Liver (tissue), 9 donors: Measurements from ENCODE around the gene TCF21. TPM values are rescaled to one million over a fixed set of nuclear protein-coding genes. Genes with fewer than 3 reads are reported as not detected.

Experiments used
- DNase-seq: peaks from one replicate; pipeline ENCODE4 v3.0.0-alpha.2; 2017; ENCODE audit warnings: low spot score
- H3K27ac ChIP-seq, 2 donors: one replicate each; pipeline ENCODE4 v1.7.0; 2013; ENCODE audit warnings: inconsistent platforms in 2 of 2, low read length in 2 of 2, control low read depth in 1 of 2, low read depth in 1 of 2, mild to moderate bottlenecking in 1 of 2
- H3K27me3 ChIP-seq, 4 donors: one replicate each; pipeline versions ENCODE4 v1.6.1 to v1.7.0; 2013; ENCODE audit warnings: low read length in 3 of 4, inconsistent platforms in 1 of 4, mild to moderate bottlenecking in 1 of 4, moderate library complexity in 1 of 4; ENCODE audit not compliant: control insufficient read depth in 4 of 4, insufficient read depth in 4 of 4
- H3K36me3 ChIP-seq, 4 donors: one replicate each; pipeline versions ENCODE4 v1.6.1 to v1.7.0; 2013; ENCODE audit warnings: low read length in 3 of 4, mild to moderate bottlenecking in 3 of 4, low read depth in 1 of 4, moderate library complexity in 1 of 4; ENCODE audit not compliant: control insufficient read depth in 4 of 4, insufficient read depth in 3 of 4
- H3K4me1 ChIP-seq, 4 donors: one replicate each; pipeline versions ENCODE4 v1.6.1 to v1.7.0; 2013; ENCODE audit warnings: low read length in 3 of 4, mild to moderate bottlenecking in 3 of 4, moderate library complexity in 1 of 4; ENCODE audit not compliant: control insufficient read depth in 4 of 4, insufficient read depth in 4 of 4
- H3K4me3 ChIP-seq, 3 donors: one replicate each; pipeline versions ENCODE4 v1.6.1 to v1.7.0; 2013; ENCODE audit warnings: low read length in 3 of 3, control low read depth in 1 of 3, low read depth in 1 of 3, mild to moderate bottlenecking in 1 of 3
- H3K9ac ChIP-seq, 2 donors: one replicate each; pipeline ENCODE4 v1.7.0; 2013; ENCODE audit warnings: low read length in 2 of 2, mild to moderate bottlenecking in 2 of 2, moderate library complexity in 2 of 2, control low read depth in 1 of 2, low read depth in 1 of 2
- H3K9me3 ChIP-seq, 4 donors: one replicate each; pipeline versions ENCODE4 v1.6.1 to v1.7.0; 2013; ENCODE audit warnings: low read length in 3 of 4; ENCODE audit not compliant: control insufficient read depth in 4 of 4
- EGR1 ChIP-seq, 2 donors: IDR thresholded peaks; 2 replicates each; pipeline ENCODE4 v1.6.1; 2016 to 2018; ENCODE audit warnings: antibody characterized with exemption in 2 of 2, low read depth in 2 of 2
- FOXA1 ChIP-seq: IDR thresholded peaks from 2 replicates; pipeline ENCODE4 v1.6.1; 2016; ENCODE audit warnings: antibody characterized with exemption
- FOXA2 ChIP-seq: IDR thresholded peaks from 2 replicates; pipeline ENCODE4 v1.6.1; 2016; ENCODE audit warnings: antibody characterized with exemption
- GABPA ChIP-seq, 2 donors: IDR thresholded peaks in 1 of 2; conservative IDR thresholded peaks in 1 of 2; 2 replicates each; pipeline ENCODE4 v1.6.1; 2016; ENCODE audit warnings: antibody characterized with exemption in 2 of 2, mild to moderate bottlenecking in 1 of 2, moderate library complexity in 1 of 2
- HNF4A ChIP-seq, 2 donors: conservative IDR thresholded peaks; 2 replicates each; pipeline ENCODE4 v1.6.1; 2016; ENCODE audit warnings: antibody characterized with exemption in 2 of 2, mild to moderate bottlenecking in 2 of 2
- HNF4G ChIP-seq: IDR thresholded peaks from 2 replicates; pipeline ENCODE4 v1.6.1; 2016; ENCODE audit warnings: antibody characterized with exemption
- JUND ChIP-seq, 2 donors: IDR thresholded peaks; 2 replicates each; pipeline ENCODE4 v1.6.1; 2016; ENCODE audit warnings: antibody characterized with exemption in 2 of 2
- MAX ChIP-seq: IDR thresholded peaks from 2 replicates; pipeline ENCODE4 v1.6.1; 2016; ENCODE audit warnings: antibody characterized with exemption
- NR2F2 ChIP-seq: IDR thresholded peaks from 2 replicates; pipeline ENCODE4 v1.6.1; 2016; ENCODE audit warnings: antibody characterized with exemption
- RAD21 ChIP-seq, 2 donors: IDR thresholded peaks; 2 replicates each; pipeline ENCODE4 v1.6.1; 2016; ENCODE audit warnings: antibody characterized with exemption in 2 of 2, mild to moderate bottlenecking in 2 of 2
- SP1 ChIP-seq: IDR thresholded peaks from 2 replicates; pipeline ENCODE4 v1.6.1; 2018; ENCODE audit warnings: antibody characterized with exemption, mild to moderate bottlenecking
- TAF1 ChIP-seq: conservative IDR thresholded peaks from 2 replicates; pipeline ENCODE4 v1.6.1; 2016; ENCODE audit warnings: antibody characterized with exemption, mild to moderate bottlenecking
- YY1 ChIP-seq: IDR thresholded peaks from 2 replicates; pipeline ENCODE4 v1.6.1; 2016; ENCODE audit warnings: antibody characterized with exemption, mild to moderate bottlenecking
- ZBTB33 ChIP-seq: IDR thresholded peaks from 2 replicates; pipeline ENCODE4 v1.6.1; 2016; ENCODE audit warnings: antibody characterized with exemption
- WGBS: extraction: QIAGEN DNeasy Blood & Tissue Kit; methylation state at CpG from one replicate; pipeline ENCODE4 v1.1.7; 2013; 5-methylcytosine and 5-hydroxymethylcytosine counted together
- polyA plus RNA-seq, 2 donors: library from polyadenylated mRNA; stranded (reverse) in 1 of 2; unstranded in 1 of 2; fragments of 200-250 nt in 1 of 2; fragments of >200 nt in 1 of 2; fragmentation: Nextera tagmentation in 1 of 2; extraction: Ambion mirVana in 1 of 2; gene quantifications; one replicate each; pipeline versions ENCODE4 v1.2.1 to v1.2.3, GENCODE V29; 2013 to 2015
- total RNA-seq, 2 donors: library from RNA; depleted of rRNA; stranded (reverse); fragments of >200 nt; gene quantifications; one replicate each; pipeline ENCODE4 v1.2.3, GENCODE V29; 2014
- TF ChIP-seq, protein P1 (sequence below): IDR thresholded peaks from 2 replicates; pipeline ENCODE4 v1.6.1; 2016; ENCODE audit warnings: antibody characterized with exemption, mild to moderate bottlenecking
- donor health status: healthy.
- donor health status: healthy.
- donor health status: healthy.
- donor health status: healthy.
- donor health status: healthy.

TCF21 gene
- total and polyA plus RNA-seq, 4 donors = 0.57 to 1.1 (median 0.85) TPM

GRCh38 chr6:133844709-133845108, 44.2 kb upstream of the TCF21 start:
- Histone ChIP-seq H3K4me3 (no peak overlapping the region), H3K9me3 (no peaks in the 10 kb centered on the region), H3K27me3 (no peaks in the 10 kb centered on the region), H3K4me1 (no peaks in the 10 kb centered on the region), H3K27ac (no peak overlapping the region), H3K36me3 (no peaks in the 10 kb centered on the region), H3K9ac (no peak overlapping the region)
- 72% methylated on average over 1 of the region's 1 CpG for WGBS
- DNase-seq = no peak
- no peak for TF ChIP-seq HNF4A (conservative IDR thresholded peaks at IDR 0.05)
- no peak for TF ChIP-seq MAX
- no peak for TF ChIP-seq SP1
- no peak for TF ChIP-seq HNF4G
- TF ChIP-seq, protein P1, sequence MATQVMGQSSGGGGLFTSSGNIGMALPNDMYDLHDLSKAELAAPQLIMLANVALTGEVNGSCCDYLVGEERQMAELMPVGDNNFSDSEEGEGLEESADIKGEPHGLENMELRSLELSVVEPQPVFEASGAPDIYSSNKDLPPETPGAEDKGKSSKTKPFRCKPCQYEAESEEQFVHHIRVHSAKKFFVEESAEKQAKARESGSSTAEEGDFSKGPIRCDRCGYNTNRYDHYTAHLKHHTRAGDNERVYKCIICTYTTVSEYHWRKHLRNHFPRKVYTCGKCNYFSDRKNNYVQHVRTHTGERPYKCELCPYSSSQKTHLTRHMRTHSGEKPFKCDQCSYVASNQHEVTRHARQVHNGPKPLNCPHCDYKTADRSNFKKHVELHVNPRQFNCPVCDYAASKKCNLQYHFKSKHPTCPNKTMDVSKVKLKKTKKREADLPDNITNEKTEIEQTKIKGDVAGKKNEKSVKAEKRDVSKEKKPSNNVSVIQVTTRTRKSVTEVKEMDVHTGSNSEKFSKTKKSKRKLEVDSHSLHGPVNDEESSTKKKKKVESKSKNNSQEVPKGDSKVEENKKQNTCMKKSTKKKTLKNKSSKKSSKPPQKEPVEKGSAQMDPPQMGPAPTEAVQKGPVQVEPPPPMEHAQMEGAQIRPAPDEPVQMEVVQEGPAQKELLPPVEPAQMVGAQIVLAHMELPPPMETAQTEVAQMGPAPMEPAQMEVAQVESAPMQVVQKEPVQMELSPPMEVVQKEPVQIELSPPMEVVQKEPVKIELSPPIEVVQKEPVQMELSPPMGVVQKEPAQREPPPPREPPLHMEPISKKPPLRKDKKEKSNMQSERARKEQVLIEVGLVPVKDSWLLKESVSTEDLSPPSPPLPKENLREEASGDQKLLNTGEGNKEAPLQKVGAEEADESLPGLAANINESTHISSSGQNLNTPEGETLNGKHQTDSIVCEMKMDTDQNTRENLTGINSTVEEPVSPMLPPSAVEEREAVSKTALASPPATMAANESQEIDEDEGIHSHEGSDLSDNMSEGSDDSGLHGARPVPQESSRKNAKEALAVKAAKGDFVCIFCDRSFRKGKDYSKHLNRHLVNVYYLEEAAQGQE = no peak
- no peak for TF ChIP-seq YY1
- TF ChIP-seq JUND (IDR thresholded peaks at IDR 0.05) = no peak
- no peak for TF ChIP-seq RAD21 (IDR thresholded peaks at IDR 0.05)
- no peak for TF ChIP-seq FOXA2
- no peak for TF ChIP-seq GABPA (IDR thresholded peaks at IDR 0.05 in 1 of 2, conservative IDR thresholded peaks at IDR 0.05 in 1 of 2)
- no peak for TF ChIP-seq NR2F2
- TF ChIP-seq TAF1 = no peak

- no peak overlapping the region for H3K9ac ChIP-seq
Measured at GRCh38 chr6:133854041-133854363, 34.9 kb upstream of the TCF21 start.

GRCh38 chr6:133854364-133855275, 34.3 kb upstream of the TCF21 start:
- H3K9ac ChIP-seq = no peak overlapping the region
- H3K4me3 ChIP-seq = no peak overlapping the region
- TF ChIP-seq HNF4A (conservative IDR thresholded peaks at IDR 0.05) (no peak), HNF4G (no peak), EGR1 (IDR thresholded peaks at IDR 0.05; ENCODE audit: low read depth in 2 of 2) (no peak), FOXA1 (no peak), JUND (IDR thresholded peaks at IDR 0.05) (no peak), ZBTB33 (no peak), TAF1 (no peak), YY1 (no peak)
- TF ChIP-seq, protein P1 = no peak
- WGBS = 11% methylated on average over 40 of the region's 40 CpGs
- H3K36me3 ChIP-seq = no peaks in the 10 kb centered on the region
- no peak for DNase-seq
- H3K4me1 ChIP-seq = no peaks in the 10 kb centered on the region
- H3K9me3 ChIP-seq = no peaks in the 10 kb centered on the region
- H3K27ac ChIP-seq = no peak overlapping the region
- peaks cover 5 to 29% (median 13%) of the 10 kb centered on the region in 4 donors for H3K27me3 ChIP-seq

More at GRCh38 chr6:133854041-133854363, 34.9 kb upstream of the TCF21 start:
- H3K36me3 ChIP-seq = no peaks in the 10 kb centered on the region
- no peak overlapping the region for H3K4me3 ChIP-seq
- H3K4me1 ChIP-seq = no peaks in the 10 kb centered on the region
- DNase-seq = no peak
- TF ChIP-seq SP1 = no peak
- no peak overlapping the region for H3K27ac ChIP-seq
- WGBS = 19% methylated on average over 12 of the region's 12 CpGs
- no peaks in the 10 kb centered on the region for H3K9me3 ChIP-seq
- peaks cover 5 to 29% (median 13%) of the 10 kb centered on the region in 4 donors for H3K27me3 ChIP-seq
